ENCODE measurements around the gene ZBTB22.
"Not testable (repeated sequence)": the region's sequence is repeated elsewhere in the genome, so short reads cannot be mapped to it uniquely, and the experiment has no call there.

DNA sequence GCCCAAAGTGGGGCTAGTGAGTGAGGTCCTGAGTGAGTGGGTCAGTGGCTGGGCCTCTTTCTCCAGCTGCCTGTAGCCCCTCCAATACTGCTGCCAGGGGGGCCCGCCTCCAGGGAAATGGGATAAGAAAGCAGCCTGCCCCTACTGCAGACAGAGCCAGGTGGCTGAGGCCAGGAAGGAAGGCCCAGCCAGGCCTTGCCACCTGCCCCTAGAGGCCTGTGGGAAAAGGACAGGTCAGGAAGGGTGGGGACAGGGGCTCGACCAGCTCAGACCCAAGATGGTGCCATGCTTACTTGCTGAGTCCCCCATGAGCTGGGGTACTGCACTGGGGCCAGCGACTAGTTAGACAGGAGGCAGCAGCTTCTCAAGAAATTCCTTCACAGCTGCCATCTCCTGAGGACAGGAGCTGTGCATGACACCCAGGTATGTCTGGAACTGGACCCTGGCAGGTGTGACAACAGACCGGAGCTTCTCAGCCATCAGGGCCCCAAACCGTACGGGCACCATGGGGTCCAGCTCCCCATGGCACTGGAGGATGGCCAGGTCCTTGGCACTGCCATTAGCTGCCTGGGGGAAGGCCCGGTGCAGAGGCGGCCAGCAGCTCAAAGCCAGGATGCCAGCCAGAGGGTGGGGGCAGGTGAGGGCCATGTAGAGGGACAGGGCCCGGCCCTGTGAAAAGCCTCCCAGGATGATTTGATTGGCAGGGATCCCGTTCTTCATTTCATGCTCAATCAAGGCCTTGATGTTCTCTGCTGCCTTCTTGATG is 47.8 kb upstream of the ZBTB22 start:
- TF ChIP-seq SP1 (IDR thresholded peaks at IDR 0.05); FOXM1 (IDR thresholded peaks at IDR 0.05; ENCODE audit: borderline replicate concordance): not testable (repeated sequence)

Data from HEK293T (cell line).